ENCODE data around the gene KCNK2.

GRCh38 chr1:215192306-215192705 is 109.8 kb downstream of the KCNK2 start:
- TF ChIP-seq EZH2 (IDR thresholded peaks at IDR 0.05; ENCODE audit: low read length) (no peak), CTCF (optimal IDR thresholded peaks at IDR 0.05 in 1 of 3, IDR thresholded peaks at IDR 0.05 in 1 of 3, conservative IDR thresholded peaks at IDR 0.05 in 1 of 3; ENCODE audit: extremely low read depth in 1 of 3, insufficient read depth in 2 of 3, low read length in 3 of 3) (no peak)

All from keratinocyte (primary cell).